RWPE1 (cell line): ENCODE results near the gene KRT6C.
A peak's percentile ranks its signal among the peaks of the same experiment; 100 is the strongest.

Experiments used
- CTCF ChIA-PET: fragments of 350-600 bp; sonication (Branson Sonifier 250); formaldehyde crosslinking; extraction: SDS; loops from one replicate; lab custom pipeline; 2021; lab: Yijun Ruan, JAX
- POLR2A ChIA-PET: fragments of 400-600 bp; formaldehyde crosslinking; extraction: SDS; loops from one replicate; lab custom pipeline; 2020; ENCODE audit warnings: antibody characterized with exemption; ENCODE audit not compliant: low non-redundant PET; lab: Yijun Ruan, JAX
- DNase-seq: peaks from one replicate; pipeline ENCODE4 v3.0.0; 2012; ENCODE audit warnings: low spot score
- H3K27ac ChIP-seq: fragments of 450-650 bp; 2 replicates; pipeline ENCODE4 v1.5.1; 2017
- TF ChIP-seq, protein P1 (sequence below): fragments of 450-650 bp; conservative IDR thresholded peaks from 2 replicates; pipeline ENCODE4 v1.5.1; 2017; ENCODE audit warnings: low read depth, mild to moderate bottlenecking

Gene KRT6C

DNA sequence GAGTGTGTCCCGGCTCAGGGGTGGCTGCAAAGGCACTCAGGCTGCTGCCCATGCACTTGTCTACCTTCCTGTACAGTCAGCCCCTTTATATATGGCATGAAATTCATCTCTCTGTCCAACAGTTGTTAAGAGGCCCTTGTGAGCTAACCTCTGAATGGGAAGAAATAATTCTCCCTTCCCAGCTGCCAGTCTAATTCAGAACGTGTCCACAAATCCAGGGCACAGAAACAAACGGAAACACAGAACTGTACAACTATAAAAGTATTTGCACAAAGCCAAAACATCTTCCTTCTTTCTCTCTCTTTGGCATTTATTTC is 45.7 kb upstream of the KRT6C start:
- TF ChIP-seq, protein P1, sequence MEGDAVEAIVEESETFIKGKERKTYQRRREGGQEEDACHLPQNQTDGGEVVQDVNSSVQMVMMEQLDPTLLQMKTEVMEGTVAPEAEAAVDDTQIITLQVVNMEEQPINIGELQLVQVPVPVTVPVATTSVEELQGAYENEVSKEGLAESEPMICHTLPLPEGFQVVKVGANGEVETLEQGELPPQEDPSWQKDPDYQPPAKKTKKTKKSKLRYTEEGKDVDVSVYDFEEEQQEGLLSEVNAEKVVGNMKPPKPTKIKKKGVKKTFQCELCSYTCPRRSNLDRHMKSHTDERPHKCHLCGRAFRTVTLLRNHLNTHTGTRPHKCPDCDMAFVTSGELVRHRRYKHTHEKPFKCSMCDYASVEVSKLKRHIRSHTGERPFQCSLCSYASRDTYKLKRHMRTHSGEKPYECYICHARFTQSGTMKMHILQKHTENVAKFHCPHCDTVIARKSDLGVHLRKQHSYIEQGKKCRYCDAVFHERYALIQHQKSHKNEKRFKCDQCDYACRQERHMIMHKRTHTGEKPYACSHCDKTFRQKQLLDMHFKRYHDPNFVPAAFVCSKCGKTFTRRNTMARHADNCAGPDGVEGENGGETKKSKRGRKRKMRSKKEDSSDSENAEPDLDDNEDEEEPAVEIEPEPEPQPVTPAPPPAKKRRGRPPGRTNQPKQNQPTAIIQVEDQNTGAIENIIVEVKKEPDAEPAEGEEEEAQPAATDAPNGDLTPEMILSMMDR: no peak
- DNase-seq: no peak
- POLR2A ChIA-PET: interaction anchor here (1.4 kb wide), 1 partner anchor 372 kb away, joined by 10 read pairs; no protein-coding TSS in a partner anchor
- peak overlapping the region; percentile 100 for H3K27ac ChIP-seq
- CTCF ChIA-PET: interaction anchor here (0.6 to 5.3 kb wide), 5 partner anchors 156 to 461 kb away, joined by 3 to 38 read pairs (median 5); no protein-coding TSS in a partner anchor

DNA sequence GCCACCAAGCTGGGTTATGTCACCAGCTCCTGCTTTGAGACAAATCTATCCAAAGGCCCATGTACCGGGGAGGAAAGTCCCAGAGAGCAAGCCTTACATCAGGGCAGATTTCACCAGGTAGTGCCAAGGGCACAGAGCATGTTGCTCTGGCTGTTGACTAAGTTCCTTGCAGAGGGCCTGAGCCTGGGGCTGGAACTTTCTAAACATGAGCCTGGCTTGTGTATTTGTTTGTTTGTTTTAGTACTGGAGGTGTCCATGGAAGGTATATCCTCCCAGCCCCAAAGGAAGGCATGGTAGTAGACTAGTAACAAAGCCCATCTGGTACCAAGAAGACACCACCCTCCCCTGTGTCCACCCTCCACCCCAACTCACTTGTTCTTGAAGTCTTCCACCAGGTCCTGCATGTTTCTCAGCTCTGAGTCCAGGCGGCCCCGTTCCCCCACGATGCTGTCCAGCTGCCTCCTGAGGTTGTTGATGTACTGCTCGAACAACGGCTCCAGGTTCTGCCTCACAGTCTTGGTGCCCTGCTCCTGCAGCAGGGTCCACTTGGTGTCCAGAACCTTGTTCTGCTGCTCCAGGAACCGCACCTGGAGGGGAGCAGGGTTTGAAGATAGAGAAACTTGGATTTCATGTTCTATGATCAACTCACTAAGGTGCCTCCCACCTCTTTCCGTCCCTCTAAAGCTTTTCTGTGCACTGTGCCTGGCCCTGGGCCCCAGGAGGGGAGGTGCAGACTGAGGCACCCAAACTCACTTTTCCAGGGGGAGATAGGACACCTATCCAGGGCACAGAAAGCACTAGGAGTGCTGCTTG is 45.2 kb upstream of the KRT6C start:
- no peak for DNase-seq
- ChIA-PET CTCF (interaction anchor here (0.6 to 5.3 kb wide), 3 partner anchors 274 to 462 kb away, joined by 4 to 38 read pairs (median 7); no protein-coding TSS in a partner anchor), POLR2A (no interaction called here)
- TF ChIP-seq, protein P1: no peak
- H3K27ac ChIP-seq: peak overlapping the region; percentile 100

DNA sequence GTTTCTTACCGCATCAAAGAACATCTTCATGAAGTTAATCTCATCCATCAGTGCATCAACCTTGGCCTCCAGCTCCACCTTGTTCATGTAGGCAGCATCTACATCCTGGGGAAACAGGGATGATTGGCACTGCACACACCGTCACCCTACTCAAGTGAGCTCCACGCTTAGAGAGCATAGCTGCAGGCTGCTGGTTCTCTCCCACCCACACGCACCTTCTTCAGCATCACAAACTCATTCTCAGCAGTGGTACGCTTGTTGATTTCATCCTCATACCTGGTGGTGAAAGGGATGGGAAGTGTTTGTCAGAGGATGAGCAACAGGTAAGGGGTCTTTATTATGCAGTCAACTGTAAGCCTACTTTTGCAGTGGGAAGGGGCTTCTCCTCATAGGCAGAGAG is 44.3 kb upstream of the KRT6C start:
- DNase-seq: no peak
- POLR2A ChIA-PET: no interaction called here
- CTCF ChIA-PET: interaction anchor here (5.3 kb wide), 1 partner anchor 362 kb away, joined by 38 read pairs; no protein-coding TSS in a partner anchor
- TF ChIP-seq, protein P1: no peak
- peak overlapping the region; percentile 100 for H3K27ac ChIP-seq

DNA sequence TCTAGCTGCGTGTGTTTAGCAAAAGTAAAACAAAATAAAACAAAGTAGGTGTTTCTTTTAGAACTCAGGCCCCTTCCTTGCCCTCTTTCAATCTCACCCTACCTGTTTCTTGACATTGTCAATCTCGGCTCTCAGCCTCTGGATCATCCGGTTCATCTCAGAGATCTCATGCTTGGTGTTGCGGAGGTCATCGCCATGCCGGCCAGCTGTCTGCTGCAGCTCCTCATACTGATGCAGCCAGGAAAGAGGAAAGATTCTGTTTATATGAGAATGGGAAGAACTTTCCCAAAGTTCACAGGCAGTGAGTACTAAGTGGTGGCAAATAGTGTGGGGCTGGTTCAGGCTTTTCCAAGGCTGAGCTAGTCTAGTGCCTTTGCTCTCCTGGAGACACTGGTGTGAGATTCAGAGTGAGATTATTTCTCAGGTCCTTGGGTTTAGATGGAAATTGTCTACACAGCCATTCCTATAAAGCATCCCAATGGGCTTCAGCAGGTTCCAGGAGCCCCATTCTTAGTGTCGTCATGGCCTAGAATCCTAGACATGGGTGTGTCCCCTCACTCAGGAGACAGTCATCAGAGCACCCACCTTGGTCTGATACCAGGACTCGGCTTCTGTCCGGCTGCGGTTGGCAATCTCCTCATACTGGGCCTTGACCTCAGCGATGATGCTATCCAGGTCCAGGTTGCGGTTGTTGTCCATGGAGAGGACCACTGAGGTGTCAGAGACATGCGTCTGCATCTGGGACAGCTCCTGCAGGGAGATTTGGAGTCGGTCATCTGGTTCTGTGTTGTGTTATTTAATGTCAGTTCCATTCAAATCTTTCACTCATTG is 43.6 kb upstream of the KRT6C start:
- TF ChIP-seq, protein P1: no peak
- H3K27ac ChIP-seq: peak overlapping the region; percentile 100
- POLR2A ChIA-PET: interaction anchor here (0.7 kb wide), 1 partner anchor 341 kb away, joined by 3 read pairs; no protein-coding TSS in a partner anchor
- DNase-seq: no peak
- CTCF ChIA-PET: interaction anchor here (0.6 kb wide), 1 partner anchor 126 kb away, joined by 3 read pairs; no protein-coding TSS in a partner anchor

DNA sequence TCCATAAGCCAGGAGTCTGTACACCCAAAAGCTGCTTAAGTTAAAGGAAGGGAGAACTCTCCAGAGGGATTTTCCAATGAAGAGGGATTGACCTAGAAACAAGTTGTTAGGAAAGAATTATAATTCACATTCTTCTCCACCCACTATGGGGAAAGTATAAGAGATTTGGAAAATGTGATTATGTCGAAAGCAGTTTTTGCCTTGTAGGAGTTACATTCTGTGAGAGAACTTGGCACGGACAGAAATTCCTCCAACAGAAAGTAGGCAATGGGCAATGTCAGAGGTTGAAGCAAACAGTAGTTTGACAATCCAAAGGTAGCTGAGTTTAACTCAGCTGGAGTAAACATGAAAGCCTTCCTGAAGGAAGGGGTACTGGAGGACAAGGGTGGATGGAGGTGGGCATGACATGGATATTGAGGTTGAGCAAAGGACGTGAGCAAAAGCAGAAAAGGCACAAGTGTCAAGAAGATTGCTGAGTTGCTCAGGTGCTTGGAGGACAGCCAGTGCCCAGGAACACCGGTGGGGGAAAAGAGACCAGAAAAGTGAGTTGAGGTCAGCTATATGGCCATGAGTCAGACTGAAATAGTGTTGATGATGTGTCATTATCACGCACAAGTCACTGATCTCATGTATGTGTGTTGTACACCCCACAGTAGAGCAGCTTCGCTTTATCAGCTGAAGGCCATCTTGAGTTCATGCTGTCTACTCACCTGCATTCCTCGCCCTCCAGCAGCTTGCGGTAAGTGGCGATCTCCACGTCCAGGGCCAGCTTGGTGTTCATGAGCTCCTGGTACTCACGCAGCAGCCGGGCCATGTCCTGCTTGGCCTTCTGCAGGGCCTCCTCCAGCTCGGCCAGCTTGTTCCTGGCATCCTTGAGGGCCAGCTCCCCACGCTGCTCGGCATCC is 42.6 kb upstream of the KRT6C start:
- H3K27ac ChIP-seq: peak overlapping the region; percentile 100
- DNase-seq: no peak
- POLR2A ChIA-PET: interaction anchor here (0.7 kb wide), 2 partner anchors 144 to 340 kb away, joined by 3 read pairs; no protein-coding TSS in a partner anchor
- TF ChIP-seq, protein P1: no peak
- CTCF ChIA-PET: interaction anchor here (0.5 to 3.0 kb wide), 2 partner anchors 355 to 363 kb away, joined by 3 to 18 read pairs; no protein-coding TSS in a partner anchor
